Putamen (tissue), 1 donor: Measurements from ENCODE around the gene DPH7.
"Not testable (repeated sequence)": the region's sequence is repeated elsewhere in the genome, so short reads cannot be mapped to it uniquely, and the experiment has no call there.

ENCODE experiments used
- DNase-seq: peaks from one replicate; pipeline ENCODE4 v3.0.0-alpha.2; 2016; ENCODE audit warnings: low spot score

Gene DPH7

GRCh38 chr9:137580209-137580953 is 1.7 kb upstream of the DPH7 start:
- DNase-seq = no peak

DNA sequence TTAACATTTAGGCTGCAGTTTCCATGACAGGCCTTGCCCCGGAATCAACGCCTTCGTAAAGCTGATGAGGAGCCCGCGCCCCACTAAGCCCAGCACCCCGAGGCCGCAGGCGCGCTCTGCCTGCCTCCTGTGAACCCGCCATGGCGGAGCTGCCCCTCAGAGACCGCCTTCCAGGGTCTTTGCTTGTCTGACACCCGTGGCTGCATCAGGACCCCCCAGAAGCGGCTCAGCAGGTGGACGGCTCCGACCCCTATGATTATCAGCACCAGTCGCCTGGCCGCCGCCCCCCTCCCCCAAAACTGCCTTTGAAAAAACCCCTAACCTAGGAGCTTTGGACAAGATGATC is 507 bp upstream of the DPH7 start:
- DNase-seq = no peak

DNA sequence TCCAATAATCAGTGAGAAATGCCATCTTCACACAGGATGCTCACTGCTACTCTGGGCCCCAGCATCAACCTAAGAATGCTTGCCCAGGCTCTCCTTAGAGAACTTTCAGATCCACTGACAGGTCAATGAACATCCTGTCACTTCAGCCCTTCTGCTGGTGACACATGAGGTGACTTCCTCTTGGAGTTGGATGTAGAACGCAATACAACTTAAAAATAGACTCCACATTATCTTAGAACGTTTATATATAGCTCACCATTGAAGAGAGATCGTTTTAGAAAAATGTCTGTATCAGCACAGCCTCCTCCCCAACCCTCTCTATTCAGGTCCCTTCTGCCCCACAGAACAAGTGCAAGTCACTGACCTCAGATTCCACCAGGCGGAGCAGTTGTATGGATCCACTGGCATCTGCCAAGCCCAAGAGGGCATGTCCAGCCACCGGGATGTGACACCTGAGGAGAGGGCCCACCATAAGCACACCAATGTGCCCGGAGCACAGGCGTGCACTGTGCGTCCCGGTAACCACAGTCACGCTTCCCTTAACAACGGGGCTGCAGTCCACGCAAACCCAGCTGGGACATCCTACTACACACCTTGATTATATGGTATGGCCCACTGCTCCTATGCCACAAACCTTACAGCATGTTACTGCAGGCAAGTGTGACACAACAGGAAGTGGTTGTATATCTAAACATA is 2.9 kb downstream of the DPH7 start:
- DNase-seq = peak; percentile 46

DNA sequence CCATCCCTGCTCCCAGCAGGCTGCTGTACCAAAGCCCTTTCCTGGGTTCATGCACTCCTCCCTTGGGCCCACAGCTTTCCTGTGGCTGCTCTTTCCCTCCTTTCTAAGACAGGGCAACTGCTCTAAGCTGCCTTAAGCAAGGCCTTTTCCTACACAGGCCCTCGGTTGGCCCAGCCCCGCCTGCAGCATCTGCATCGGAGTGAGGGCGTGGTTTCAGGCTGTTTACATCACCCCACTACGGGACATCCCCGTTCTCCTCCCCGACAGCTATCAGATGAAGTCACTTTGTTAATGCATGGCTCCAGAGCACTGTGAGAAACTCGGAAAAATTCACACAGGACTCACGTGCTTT is 3.4 kb downstream of the DPH7 start:
- peak; percentile 41 for DNase-seq

GRCh38 chr9:137574192-137574591 is 4.5 kb downstream of the DPH7 start:
- no peak for DNase-seq

GRCh38 chr9:137570566-137570965 is 8.2 kb downstream of the DPH7 start:
- no peak for DNase-seq

- DNase-seq = no peak
Observed at GRCh38 chr9:137569609-137570203, 9.0 kb downstream of the DPH7 start.

- not testable (repeated sequence) for DNase-seq
Observed at GRCh38 chr9:137568445-137568844, 10.3 kb downstream of the DPH7 start.

DNA sequence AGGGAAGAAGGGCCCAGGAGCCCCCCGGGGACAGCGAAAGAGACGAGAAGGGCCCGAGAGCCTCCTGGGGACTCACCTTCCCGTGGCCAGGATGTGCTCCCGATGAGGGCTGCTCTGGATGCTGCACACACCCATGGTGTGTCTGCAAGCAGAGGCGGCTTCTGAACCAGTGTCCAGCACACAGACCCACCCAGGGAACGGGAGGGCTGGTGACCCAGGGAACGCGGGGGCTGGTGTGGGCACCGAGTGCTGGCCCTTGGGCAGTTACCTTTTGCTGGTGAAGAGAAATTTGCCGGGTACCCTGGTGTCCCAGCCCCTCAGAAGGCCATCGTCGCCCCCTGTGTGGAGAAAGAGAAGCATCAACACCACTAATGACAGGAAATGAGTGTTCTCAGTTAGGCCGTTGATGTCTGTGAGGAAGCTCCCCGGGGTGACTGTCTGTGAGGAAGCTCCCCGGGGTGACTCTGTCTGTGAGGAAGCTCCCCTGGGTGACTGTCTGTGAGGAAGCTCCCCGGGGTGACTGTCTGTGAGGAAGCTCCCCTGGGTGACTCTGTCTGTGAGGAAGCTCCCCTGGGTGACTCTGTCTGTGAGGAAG is 13.8 kb downstream of the DPH7 start:
- DNase-seq = no peak

DNA sequence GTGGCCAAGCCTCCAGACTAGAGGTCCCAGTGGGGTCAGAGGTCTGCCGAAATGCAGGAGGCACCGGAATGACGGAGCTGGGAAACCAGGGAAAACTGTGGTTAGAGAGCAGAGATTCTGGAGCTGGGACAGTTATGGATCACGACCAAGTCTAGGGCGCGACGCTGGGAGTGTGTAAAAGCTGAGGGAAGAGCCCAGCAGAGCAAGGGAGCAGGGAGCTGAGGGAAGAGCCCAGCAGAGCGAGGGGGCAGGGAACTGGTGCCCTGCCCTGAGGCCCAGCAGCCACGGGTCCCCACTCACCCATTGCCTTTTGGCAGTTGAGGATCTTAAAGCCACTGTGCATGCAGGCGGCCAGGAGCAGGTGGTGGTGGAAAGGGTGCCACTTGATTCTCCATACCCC is 14.6 kb downstream of the DPH7 start:
- no peak for DNase-seq

- DNase-seq = no peak
Observed at GRCh38 chr9:137558127-137558526, 20.6 kb downstream of the DPH7 start.

GRCh38 chr9:137556069-137556838 is 22.5 kb downstream of the DPH7 start:
- DNase-seq = no peak

- DNase-seq = no peak
Observed at GRCh38 chr9:137555179-137555578, 23.5 kb downstream of the DPH7 start.

GRCh38 chr9:137554349-137554748 is 24.4 kb downstream of the DPH7 start:
- no peak for DNase-seq

DNA sequence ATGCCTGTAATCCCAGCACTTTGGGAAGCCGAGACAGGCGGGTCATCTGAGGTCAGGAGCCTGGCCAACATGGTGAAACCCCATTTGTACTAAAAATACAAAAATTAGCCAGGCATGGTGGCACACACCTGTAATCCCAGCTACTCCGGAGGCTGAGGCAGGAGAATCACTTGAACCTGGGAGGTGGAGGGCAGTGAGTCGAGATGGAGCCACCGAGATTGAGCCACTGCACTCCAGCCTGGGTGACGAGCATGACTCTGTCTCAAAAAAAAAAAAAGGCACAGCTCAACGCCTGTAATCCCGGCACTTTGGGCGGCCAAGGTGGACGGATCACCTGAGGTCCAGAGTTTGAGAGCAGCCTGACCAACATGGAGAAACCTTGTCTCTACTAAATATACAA is 25.1 kb downstream of the DPH7 start:
- DNase-seq = not testable (repeated sequence)

- no peak for DNase-seq
Observed at GRCh38 chr9:137552022-137552768, 26.5 kb downstream of the DPH7 start.

DNA sequence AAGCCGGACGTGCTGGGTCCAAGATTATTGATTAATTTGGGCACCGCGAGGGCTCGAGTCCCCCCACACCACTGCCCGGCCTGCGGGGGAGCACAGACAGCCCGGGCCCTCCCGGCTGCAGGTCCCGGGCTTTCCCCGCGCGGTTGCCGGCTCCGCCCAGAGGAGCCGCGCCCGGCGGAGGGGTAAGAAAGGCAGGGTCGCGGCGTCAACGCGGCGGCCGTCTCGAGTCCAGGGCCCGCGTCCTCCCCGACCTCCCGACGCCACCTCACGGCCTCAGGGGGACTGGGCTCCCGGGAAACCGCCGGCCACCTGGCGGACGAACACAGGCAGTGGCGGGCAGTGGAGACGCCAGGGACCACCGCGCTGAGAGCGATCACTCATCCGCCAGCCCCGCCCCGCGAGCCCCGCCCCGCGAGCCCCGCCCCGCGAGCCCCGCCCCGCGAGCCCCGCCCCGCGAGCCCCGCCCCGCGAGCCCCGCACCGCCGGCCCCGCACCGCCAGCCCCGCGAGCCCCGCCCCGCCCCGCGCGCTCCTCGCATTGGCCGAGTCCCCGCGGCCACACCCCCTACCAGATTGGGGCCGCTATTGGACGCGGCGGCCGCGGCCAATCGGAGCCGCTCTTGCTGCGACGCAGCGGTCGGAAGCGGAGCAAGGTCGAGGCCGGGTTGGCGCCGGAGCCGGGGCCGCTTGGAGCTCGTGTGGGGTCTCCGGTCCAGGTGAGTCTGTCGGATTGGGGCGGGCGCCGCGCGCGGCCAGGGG is 27.3 kb downstream of the DPH7 start, which contains the start of gene MRPL41:
Gene MRPL41, plus strand, starts transcription at position 616 of the 758 bp plus-strand sequence. CDS start 203 bp downstream, outside the sequence.
- peak; percentile 90 for DNase-seq

DNA sequence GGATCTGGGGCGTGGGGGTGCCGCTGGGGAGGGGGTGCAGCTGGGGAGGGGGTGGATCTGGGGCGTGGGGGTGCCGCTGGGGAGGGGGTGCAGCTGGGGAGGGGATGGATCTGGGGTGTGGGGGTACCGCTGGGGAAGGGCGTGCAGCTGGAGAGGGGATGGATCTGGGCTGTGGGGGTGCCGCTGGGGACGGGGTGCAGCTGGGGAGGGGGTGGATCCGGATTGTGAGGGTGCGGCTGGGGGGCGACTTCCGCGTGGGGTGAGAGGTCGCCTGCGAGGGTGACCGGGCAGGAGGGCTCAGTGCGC is 27.8 kb downstream of the DPH7 start:
- DNase-seq = not testable (repeated sequence)

DNA sequence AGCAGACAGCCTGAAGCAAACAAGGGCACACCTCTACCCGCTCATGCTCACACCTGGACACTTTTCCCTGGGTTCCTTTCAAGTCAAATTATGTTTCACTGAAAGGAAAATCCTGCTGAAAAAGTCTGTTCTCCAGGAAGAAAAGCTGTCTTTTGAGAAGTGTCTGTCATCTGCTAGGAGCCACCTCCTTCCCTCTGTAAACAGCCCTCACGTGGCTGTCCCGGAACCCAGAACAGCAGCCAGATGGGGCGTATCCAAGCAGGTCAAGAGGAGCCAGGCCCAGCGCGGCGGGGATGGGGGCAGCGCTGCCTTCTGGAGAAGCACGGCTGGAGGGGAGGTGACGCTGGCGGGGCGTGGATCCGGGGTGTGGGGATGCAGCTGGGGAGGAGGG is 28.5 kb downstream of the DPH7 start, which contains the start of gene PNPLA7:
Gene PNPLA7, minus strand, starts transcription at position 172 of the 391 bp plus-strand sequence. CDS start 205 bp downstream, outside the sequence.
- DNase-seq = peak; percentile 87

DNA sequence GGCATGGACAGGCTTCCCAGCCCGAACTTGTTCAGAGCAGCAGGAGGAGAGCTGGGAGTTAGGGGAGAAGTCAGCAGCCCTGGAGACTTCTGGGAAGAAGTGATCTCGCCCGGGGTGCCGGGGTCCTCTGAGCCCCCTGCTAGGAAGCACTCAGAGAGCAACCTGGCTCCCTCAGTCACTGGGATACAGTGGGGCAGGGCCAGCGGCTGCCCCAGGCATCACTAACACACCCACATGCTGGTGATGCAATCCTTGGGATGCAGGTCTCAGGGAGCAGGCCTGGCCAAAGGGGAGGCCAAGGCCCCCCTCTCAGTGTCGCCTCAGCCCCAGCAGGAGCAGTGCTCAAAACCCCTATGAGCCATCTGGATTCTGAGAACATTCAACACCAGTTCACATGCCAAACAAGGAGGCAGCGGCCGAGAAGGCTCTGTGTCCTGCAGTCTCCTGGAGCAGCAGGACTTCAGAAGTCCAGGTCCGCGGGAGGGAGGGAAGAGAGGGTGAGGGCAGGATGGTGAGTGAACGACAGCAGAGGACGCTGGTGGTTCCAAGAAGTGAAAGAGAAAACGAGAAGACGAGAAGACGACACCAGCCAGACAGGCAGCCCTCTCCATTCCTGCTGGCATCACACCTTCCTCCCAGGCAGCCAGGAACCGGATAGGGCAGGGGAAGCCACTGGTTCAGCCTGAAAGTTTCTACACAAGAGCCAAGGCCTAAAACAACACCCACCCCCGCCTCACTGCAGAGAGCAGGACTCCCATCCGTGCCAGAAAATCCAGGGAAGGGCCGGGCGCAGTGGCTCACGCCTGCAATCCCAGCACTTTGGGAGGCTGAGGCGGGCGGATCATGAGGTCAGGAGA is 30.8 kb downstream of the DPH7 start:
- no peak for DNase-seq
